HFF-Myc (cell line): ENCODE measurements around the gene GABBR1.
"Not testable (repeated sequence)": the region's sequence is repeated elsewhere in the genome, so short reads cannot be mapped to it uniquely, and the experiment has no call there.

Experiments
- DNase-seq: peaks from one replicate; pipeline ENCODE4 v3.0.0-alpha.2; 2011; ENCODE audit warnings: low read depth; ENCODE audit errors: extremely low read depth
- H3K4me3 ChIP-seq: replicated peaks from 2 replicates; pipeline ENCODE4 v1.5.1; 2011; ENCODE audit warnings: low read depth, mild to moderate bottlenecking, control low read depth, low read length
- TF ChIP-seq, protein P1 (sequence below): IDR thresholded peaks from 2 replicates; pipeline ENCODE4 v1.5.1; 2012; ENCODE audit warnings: mild to moderate bottlenecking, low read depth, low read length, control low read depth; ENCODE audit errors: missing control alignments

GABBR1 gene

GRCh38 chr6:29676981-29677601 is 44.1 kb upstream of the GABBR1 start:
- TF ChIP-seq, protein P1, sequence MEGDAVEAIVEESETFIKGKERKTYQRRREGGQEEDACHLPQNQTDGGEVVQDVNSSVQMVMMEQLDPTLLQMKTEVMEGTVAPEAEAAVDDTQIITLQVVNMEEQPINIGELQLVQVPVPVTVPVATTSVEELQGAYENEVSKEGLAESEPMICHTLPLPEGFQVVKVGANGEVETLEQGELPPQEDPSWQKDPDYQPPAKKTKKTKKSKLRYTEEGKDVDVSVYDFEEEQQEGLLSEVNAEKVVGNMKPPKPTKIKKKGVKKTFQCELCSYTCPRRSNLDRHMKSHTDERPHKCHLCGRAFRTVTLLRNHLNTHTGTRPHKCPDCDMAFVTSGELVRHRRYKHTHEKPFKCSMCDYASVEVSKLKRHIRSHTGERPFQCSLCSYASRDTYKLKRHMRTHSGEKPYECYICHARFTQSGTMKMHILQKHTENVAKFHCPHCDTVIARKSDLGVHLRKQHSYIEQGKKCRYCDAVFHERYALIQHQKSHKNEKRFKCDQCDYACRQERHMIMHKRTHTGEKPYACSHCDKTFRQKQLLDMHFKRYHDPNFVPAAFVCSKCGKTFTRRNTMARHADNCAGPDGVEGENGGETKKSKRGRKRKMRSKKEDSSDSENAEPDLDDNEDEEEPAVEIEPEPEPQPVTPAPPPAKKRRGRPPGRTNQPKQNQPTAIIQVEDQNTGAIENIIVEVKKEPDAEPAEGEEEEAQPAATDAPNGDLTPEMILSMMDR, result no peak
- DNase-seq, result no peak

DNA sequence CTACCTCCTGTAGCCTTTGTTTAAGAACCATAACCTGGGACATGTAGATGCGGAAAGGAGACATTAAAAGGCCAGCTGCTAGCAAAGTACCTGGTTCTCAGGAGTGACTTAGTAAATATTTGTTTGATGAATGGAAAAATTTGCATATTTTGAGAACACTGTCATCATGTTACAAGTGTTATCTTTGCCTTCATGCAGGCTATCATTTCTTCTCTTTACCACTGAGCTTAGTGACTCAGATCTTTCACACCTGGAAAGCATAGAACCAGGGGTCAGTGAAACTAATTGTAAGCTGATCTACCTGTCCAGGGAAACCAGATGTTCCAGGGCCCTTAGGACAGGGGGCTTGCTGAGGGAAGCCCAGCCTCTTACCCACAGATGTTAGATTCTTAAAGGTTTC is 42.6 kb upstream of the GABBR1 start:
- no peak for DNase-seq
- TF ChIP-seq, protein P1, result no peak
- no peak overlapping the region for H3K4me3 ChIP-seq

More at GRCh38 chr6:29676981-29677601, 44.1 kb upstream of the GABBR1 start:
- H3K4me3 ChIP-seq, result no peak overlapping the region

DNA sequence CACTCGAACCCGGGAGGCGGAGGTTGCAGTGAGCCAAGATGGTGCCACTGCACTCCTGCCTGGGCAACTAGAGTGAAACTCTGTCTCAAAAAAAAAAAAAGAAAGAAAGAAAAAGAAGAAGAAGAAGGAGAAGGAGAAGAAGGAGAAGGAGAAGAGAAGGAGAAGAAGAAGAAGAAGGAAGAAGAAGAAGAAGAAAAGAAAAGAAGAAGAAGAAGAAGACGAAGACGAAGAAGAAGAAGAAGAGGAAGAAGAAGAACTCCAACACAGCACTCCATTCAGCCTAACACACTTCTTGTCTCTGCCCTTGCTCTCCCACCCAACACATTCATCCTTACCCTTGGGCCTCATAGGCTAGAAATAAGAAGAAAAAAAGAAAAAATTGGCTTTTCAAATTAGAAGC is 41.0 kb upstream of the GABBR1 start:
- no peak for DNase-seq
- TF ChIP-seq, protein P1, result no peak
- no peak overlapping the region for H3K4me3 ChIP-seq

DNA sequence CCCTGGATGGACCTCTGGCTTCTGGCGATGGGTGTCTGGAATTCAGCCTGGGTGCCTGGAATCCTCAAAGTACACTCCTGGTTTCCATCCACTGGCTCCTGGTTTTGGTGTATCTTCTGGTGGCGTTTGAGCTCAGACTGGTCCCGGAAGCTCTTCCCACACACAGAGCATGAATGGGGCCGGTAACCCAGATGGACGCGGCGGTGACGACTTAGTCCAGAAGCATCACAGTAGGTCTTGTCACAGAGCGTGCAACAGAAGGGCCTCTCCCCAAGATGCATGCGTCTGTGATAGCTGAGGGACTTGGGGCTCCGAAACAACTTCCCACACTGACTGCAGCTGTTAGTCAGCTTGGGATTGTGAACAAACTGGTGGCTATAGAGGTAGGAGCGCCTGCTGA is 40.2 kb upstream of the GABBR1 start:
- H3K4me3 ChIP-seq, result no peak overlapping the region
- TF ChIP-seq, protein P1, result no peak
- DNase-seq, result no peak

GRCh38 chr6:29672116-29672515 is 39.1 kb upstream of the GABBR1 start:
- DNase-seq, H3K4me3 ChIP-seq: not testable (repeated sequence)

DNA sequence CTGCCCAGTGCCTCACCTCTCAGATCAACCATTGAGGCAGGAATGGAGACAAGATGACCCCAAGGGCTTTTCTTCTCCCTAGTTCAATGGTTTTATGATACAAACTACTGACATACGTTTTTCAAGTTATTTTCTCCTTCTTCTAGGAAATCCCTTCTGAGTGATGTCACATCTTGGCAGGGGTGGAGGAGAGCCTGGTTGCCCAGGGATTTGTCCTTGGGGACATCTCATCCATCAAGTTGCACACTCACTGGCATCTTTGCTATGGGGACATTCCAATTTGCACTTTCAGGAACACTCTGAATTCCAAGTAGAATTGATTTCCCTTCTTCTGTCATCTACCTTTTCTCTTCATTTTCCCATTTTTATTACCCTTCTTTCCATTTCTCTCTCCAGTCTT is 38.0 kb upstream of the GABBR1 start:
- no peak for DNase-seq
- TF ChIP-seq, protein P1, result no peak
- no peak overlapping the region for H3K4me3 ChIP-seq

DNA sequence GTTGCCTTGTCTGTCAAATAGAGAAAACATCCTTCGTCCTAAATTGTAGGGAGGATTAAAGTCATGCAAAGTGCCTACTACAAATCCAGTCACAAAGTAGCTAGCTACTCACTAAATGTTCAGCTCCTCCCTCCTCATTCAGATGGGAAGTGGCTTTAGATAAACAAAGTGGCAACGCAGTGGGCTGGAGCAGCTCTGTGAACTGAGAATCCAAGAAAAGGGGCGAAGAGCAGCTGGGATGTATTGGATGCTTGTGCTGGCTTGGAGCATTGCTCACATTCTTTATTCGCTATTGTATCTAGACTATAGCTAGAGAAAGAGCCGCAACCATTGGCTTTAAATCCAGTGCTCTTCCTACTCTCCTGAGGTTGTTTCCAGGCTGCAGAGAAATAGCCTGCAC is 34.2 kb upstream of the GABBR1 start:
- H3K4me3 ChIP-seq, result no peak overlapping the region
- TF ChIP-seq, protein P1, result no peak

DNA sequence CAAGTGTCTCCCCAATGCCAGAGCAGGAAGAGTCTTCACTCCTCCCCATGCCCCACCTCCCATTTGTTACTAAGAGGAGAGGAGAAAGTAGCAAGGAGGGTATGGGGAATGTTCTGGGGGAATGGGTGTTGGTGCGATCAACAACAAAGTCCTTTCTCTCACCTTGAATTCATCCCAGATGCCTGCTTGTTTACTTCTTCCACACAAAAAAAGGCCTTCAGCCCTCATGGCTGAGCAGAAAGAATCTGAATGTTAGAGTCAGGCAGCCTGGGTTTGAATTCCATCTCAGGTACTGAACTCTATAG is 33.8 kb upstream of the GABBR1 start:
- no peak for DNase-seq
- H3K4me3 ChIP-seq, result no peak overlapping the region
- TF ChIP-seq, protein P1, result no peak

More for the DNA sequence above, 34.2 kb upstream of the GABBR1 start:
- no peak for DNase-seq
